ENCODE results near the gene DRC7.

DNA sequence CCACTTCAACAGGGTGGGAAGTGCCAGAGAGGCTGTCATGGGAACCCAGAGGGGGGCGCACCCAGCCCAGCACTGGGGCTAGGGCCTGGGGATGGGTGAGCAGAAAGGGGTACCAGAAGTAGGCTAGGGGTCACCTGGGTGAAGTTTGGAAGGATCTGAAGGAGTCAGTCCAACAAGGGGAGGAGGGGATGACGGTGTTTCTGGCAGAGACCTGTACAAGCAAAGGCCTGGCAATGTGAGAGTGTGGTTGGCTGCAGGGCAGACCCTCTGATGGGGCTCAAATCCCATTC lies 27.5 kb downstream of the DRC7 start:
- TF ChIP-seq, protein P1, sequence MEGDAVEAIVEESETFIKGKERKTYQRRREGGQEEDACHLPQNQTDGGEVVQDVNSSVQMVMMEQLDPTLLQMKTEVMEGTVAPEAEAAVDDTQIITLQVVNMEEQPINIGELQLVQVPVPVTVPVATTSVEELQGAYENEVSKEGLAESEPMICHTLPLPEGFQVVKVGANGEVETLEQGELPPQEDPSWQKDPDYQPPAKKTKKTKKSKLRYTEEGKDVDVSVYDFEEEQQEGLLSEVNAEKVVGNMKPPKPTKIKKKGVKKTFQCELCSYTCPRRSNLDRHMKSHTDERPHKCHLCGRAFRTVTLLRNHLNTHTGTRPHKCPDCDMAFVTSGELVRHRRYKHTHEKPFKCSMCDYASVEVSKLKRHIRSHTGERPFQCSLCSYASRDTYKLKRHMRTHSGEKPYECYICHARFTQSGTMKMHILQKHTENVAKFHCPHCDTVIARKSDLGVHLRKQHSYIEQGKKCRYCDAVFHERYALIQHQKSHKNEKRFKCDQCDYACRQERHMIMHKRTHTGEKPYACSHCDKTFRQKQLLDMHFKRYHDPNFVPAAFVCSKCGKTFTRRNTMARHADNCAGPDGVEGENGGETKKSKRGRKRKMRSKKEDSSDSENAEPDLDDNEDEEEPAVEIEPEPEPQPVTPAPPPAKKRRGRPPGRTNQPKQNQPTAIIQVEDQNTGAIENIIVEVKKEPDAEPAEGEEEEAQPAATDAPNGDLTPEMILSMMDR (IDR thresholded peaks at IDR 0.05), result no peak
- TF ChIP-seq, protein P2, sequence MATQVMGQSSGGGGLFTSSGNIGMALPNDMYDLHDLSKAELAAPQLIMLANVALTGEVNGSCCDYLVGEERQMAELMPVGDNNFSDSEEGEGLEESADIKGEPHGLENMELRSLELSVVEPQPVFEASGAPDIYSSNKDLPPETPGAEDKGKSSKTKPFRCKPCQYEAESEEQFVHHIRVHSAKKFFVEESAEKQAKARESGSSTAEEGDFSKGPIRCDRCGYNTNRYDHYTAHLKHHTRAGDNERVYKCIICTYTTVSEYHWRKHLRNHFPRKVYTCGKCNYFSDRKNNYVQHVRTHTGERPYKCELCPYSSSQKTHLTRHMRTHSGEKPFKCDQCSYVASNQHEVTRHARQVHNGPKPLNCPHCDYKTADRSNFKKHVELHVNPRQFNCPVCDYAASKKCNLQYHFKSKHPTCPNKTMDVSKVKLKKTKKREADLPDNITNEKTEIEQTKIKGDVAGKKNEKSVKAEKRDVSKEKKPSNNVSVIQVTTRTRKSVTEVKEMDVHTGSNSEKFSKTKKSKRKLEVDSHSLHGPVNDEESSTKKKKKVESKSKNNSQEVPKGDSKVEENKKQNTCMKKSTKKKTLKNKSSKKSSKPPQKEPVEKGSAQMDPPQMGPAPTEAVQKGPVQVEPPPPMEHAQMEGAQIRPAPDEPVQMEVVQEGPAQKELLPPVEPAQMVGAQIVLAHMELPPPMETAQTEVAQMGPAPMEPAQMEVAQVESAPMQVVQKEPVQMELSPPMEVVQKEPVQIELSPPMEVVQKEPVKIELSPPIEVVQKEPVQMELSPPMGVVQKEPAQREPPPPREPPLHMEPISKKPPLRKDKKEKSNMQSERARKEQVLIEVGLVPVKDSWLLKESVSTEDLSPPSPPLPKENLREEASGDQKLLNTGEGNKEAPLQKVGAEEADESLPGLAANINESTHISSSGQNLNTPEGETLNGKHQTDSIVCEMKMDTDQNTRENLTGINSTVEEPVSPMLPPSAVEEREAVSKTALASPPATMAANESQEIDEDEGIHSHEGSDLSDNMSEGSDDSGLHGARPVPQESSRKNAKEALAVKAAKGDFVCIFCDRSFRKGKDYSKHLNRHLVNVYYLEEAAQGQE (IDR thresholded peaks at IDR 0.05; ENCODE audit: low read depth, low read length), result no peak
- TF ChIP-seq EP300 (IDR thresholded peaks at IDR 0.05; ENCODE audit: borderline replicate concordance in 1 of 2, low read depth in 1 of 2, low read length in 1 of 2) (no peak), RAD21 (IDR thresholded peaks at IDR 0.05; ENCODE audit: low read length) (no peak), RXRA (IDR thresholded peaks at IDR 0.05; ENCODE audit: borderline replicate concordance, low read depth) (no peak), POLR2AphosphoS5 (IDR thresholded peaks at IDR 0.05; ENCODE audit: low read depth, low read length) (no peak), MAX (IDR thresholded peaks at IDR 0.05; ENCODE audit: low read depth) (no peak), YY1 (IDR thresholded peaks at IDR 0.05; ENCODE audit: low read depth) (no peak), EZH2phosphoT487 (IDR thresholded peaks at IDR 0.05; ENCODE audit: borderline replicate concordance, low read depth) (no peak), JUND (IDR thresholded peaks at IDR 0.05) (no peak), SIN3A (IDR thresholded peaks at IDR 0.05; ENCODE audit: borderline replicate concordance, low read depth, low read length) (no peak), SMC3 (IDR thresholded peaks at IDR 0.05; ENCODE audit: low read depth, low read length) (no peak)
